K562 (cell line): Measurements from ENCODE around the gene CRYBA4. TPM values are rescaled to one million over a fixed set of nuclear protein-coding genes. Genes with fewer than 3 reads are reported as not detected.
A peak's percentile ranks its signal among the peaks of the same experiment; 100 is the strongest.

Experiments used
- ATAC-seq: fragments of 200-7000 bp; cut with Tn5 transposase; 3 replicates; pipeline ENCODE4 v1.9.1; 2020; ENCODE audit warnings: moderate library complexity
- BruUV-seq: library from RNA; stranded (reverse); fragments of 400-500 nt; replicated peaks from 2 replicates; lab custom pipeline; 2021; lab: Mats Ljungman, UMichigan
- CTCF ChIA-PET: fragments of 300-600 bp; formaldehyde crosslinking; extraction: SDS; loops from one replicate; lab custom pipeline; 2021; ENCODE audit warnings: low intra/inter-chr PET ratio; lab: Yijun Ruan, JAX
- POLR2A ChIA-PET: fragments of 300-600, 350-650 bp; sonication (Branson Sonifier 250); formaldehyde crosslinking; extraction: SDS; loops from one replicate; lab custom pipeline; 2021; ENCODE audit warnings: antibody characterized with exemption, inconsistent platforms; lab: Yijun Ruan, JAX
- DNase-seq, 4 experiments: peaks; one replicate each; pipeline versions ENCODE4 v3.0.0 to v3.0.0-alpha.2; 2011 to 2018; ENCODE audit warnings: low spot score in 3 of 4, mixed read lengths in 3 of 4; ENCODE audit errors: extremely low read depth in 1 of 4
- FAIRE-seq: peaks from 2 replicates; lab custom pipeline; 2011; peaks lifted over from hg19 to GRCh38; lab: Jason Lieb, UNC
- H2AFZ ChIP-seq: 2 replicates; pipeline ENCODE4 v1.6.0; 2011; ENCODE audit warnings: low read depth, low read length, control low read depth, inconsistent platforms
- H3K27ac ChIP-seq: fragments of 200-600 bp; 3 replicates; pipeline ENCODE4 v1.8.0; 2011; ENCODE audit warnings: low read depth, mild to moderate bottlenecking, control low read depth, inconsistent platforms, low read length, moderate library complexity, mixed read lengths; ENCODE audit errors: extremely low read depth
- H3K27me3 ChIP-seq, 2 experiments: fragments of 300-600 bp in 1 of 2; 2 replicates in 1 of 2; 3 replicates in 1 of 2; pipeline versions ENCODE4 v1.6.0 to v1.8.0; 2011; ENCODE audit warnings: inconsistent platforms in 2 of 2, low read length in 2 of 2, mild to moderate bottlenecking in 1 of 2, mixed read lengths in 1 of 2, moderate library complexity in 1 of 2; ENCODE audit not compliant: control insufficient read depth in 2 of 2, insufficient read depth in 2 of 2
- H3K36me3 ChIP-seq: fragments of 300-600 bp; 3 replicates; pipeline ENCODE4 v1.8.0; 2011; ENCODE audit warnings: mild to moderate bottlenecking, low read length, inconsistent platforms; ENCODE audit not compliant: control insufficient read depth, insufficient read depth
- H3K4me1 ChIP-seq, 2 experiments: fragments of 200-600 bp in 1 of 2; replicated peaks in 1 of 2; 2 replicates in 1 of 2; 3 replicates in 1 of 2; pipeline versions ENCODE4 v1.5.1 to v1.8.0; 2011; ENCODE audit warnings: inconsistent platforms in 2 of 2, low read length in 2 of 2, mild to moderate bottlenecking in 1 of 2, mixed read lengths in 1 of 2, moderate library complexity in 1 of 2; ENCODE audit not compliant: control insufficient read depth in 2 of 2, insufficient read depth in 2 of 2
- H3K4me2 ChIP-seq: 2 replicates; pipeline ENCODE4 v1.6.1; 2011; ENCODE audit warnings: low read length, control low read depth, inconsistent platforms, mixed read lengths; ENCODE audit not compliant: insufficient read depth
- H3K4me3 ChIP-seq: fragments of 200-600 bp; sonication (generic), shearing (Covaris generic); 2 replicates; pipeline ENCODE4 v1.5.1; 2016; ENCODE audit warnings: control low read depth, inconsistent platforms
- H3K79me2 ChIP-seq: fragments of 200-600 bp; 3 replicates; pipeline ENCODE4 v1.8.0; 2011; ENCODE audit warnings: low read length, inconsistent platforms; ENCODE audit not compliant: control insufficient read depth, insufficient read depth
- H3K9ac ChIP-seq, 2 experiments: 2 replicates each; pipeline versions ENCODE4 v1.6.0 to v1.6.1; 2011; ENCODE audit warnings: low read depth in 2 of 2, low read length in 2 of 2, control low read depth in 1 of 2, inconsistent platforms in 1 of 2, mild to moderate bottlenecking in 1 of 2, mixed read lengths in 1 of 2; ENCODE audit not compliant: insufficient read depth in 1 of 2
- H3K9me1 ChIP-seq: one replicate; pipeline ENCODE4 v1.6.0; 2011; ENCODE audit warnings: inconsistent platforms, mild to moderate bottlenecking, low read length, moderate library complexity; ENCODE audit not compliant: control insufficient read depth, insufficient read depth
- H3K9me3 ChIP-seq: replicated peaks from 2 replicates; pipeline ENCODE4 v1.5.1; 2011; ENCODE audit warnings: low read depth, low read length, inconsistent platforms; ENCODE audit not compliant: control insufficient read depth, insufficient read depth
- H4K20me1 ChIP-seq: replicated peaks from 2 replicates; pipeline ENCODE4 v1.6.1; 2011; ENCODE audit warnings: low read length, inconsistent platforms, mixed read lengths; ENCODE audit not compliant: control insufficient read depth, insufficient read depth
- ARHGAP35 ChIP-seq: fragments of 450-650 bp; IDR thresholded peaks from 2 replicates; pipeline ENCODE4 v1.6.1; 2018; ENCODE audit not compliant: partially characterized antibody
- E2F1 ChIP-seq: sonication (generic); formaldehyde crosslinking; IDR thresholded peaks from 2 replicates; pipeline ENCODE4 v1.8.1; 2023; ENCODE audit warnings: mild to moderate bottlenecking, missing genetic modification reagents, moderate library complexity
- EGR1 ChIP-seq: fragments of 450-650 bp; conservative IDR thresholded peaks from 2 replicates; pipeline ENCODE4 v1.6.1; 2017; ENCODE audit warnings: mild to moderate bottlenecking
- ELF1 ChIP-seq: fragments of 200-800 bp; sonication (Bioruptor generic); IDR thresholded peaks from 2 replicates; pipeline ENCODE4 v1.6.1; 2016; ENCODE audit warnings: missing genetic modification characterization, missing compliant biosample characterization
- HDAC1 ChIP-seq, 2 experiments: fragments of 450-650 bp; IDR thresholded peaks; 2 replicates each; pipeline ENCODE4 v1.6.1; 2016 to 2017; ENCODE audit warnings: inconsistent platforms in 1 of 2, mild to moderate bottlenecking in 1 of 2, moderate library complexity in 1 of 2
- HDAC6 ChIP-seq: IDR thresholded peaks from 2 replicates; pipeline ENCODE4 v1.6.1; 2012; ENCODE audit warnings: low read depth, mild to moderate bottlenecking, control low read depth, inconsistent platforms, low read length, moderate library complexity
- HNRNPH1 ChIP-seq: fragments of 200-400 bp; formaldehyde crosslinking; optimal IDR thresholded peaks from 2 replicates; pipeline ENCODE3; 2017; ENCODE audit warnings: low read depth, mild to moderate bottlenecking, low read length, moderate library complexity
- HNRNPLL ChIP-seq: fragments of 200-400 bp; formaldehyde crosslinking; IDR thresholded peaks from 2 replicates; pipeline ENCODE4 v1.6.1; 2017; ENCODE audit warnings: low read length, low read depth, mild to moderate bottlenecking; ENCODE audit not compliant: poor library complexity, severe bottlenecking
- MAFG ChIP-seq: fragments of 450-650 bp; conservative IDR thresholded peaks from 2 replicates; pipeline ENCODE4 v1.6.1; 2016; ENCODE audit warnings: missing genetic modification characterization, missing compliant biosample characterization
- MNT ChIP-seq, 2 experiments: fragments of 450-650 bp; conservative IDR thresholded peaks; 2 replicates each; pipeline ENCODE4 v1.6.1; 2017; ENCODE audit warnings: mild to moderate bottlenecking in 2 of 2, moderate library complexity in 2 of 2
- NFE2 ChIP-seq: IDR thresholded peaks from 2 replicates; pipeline ENCODE4 v1.6.1; 2014; ENCODE audit warnings: antibody characterized with exemption, low read depth
- RB1 ChIP-seq: fragments of 450-650 bp; IDR thresholded peaks from 2 replicates; pipeline ENCODE4 v1.6.1; 2017; ENCODE audit warnings: low read depth, mild to moderate bottlenecking
- RBBP5 ChIP-seq: fragments of 200-600 bp; sonication (generic); IDR thresholded peaks from 2 replicates; pipeline ENCODE4 v1.6.1; 2012; ENCODE audit warnings: borderline replicate concordance, mild to moderate bottlenecking, low read length, control low read depth, inconsistent platforms; ENCODE audit not compliant: insufficient read depth, poor library complexity, severe bottlenecking
- RBFOX2 ChIP-seq: fragments of 200-400 bp; formaldehyde crosslinking; IDR thresholded peaks from 2 replicates; pipeline ENCODE4 v1.6.1; 2017; ENCODE audit warnings: low read depth, mild to moderate bottlenecking, low read length, moderate library complexity
- SAFB ChIP-seq: fragments of 200-400 bp; formaldehyde crosslinking; IDR thresholded peaks from 2 replicates; pipeline ENCODE4 v1.6.1; 2017; ENCODE audit warnings: low read depth, low read length, borderline replicate concordance
- SAP30 ChIP-seq: fragments of 200-600 bp; sonication (generic); IDR thresholded peaks from 2 replicates; pipeline ENCODE4 v1.6.1; 2012; ENCODE audit warnings: borderline replicate concordance, low read depth, mild to moderate bottlenecking, moderate library complexity, low read length, control low read depth, inconsistent platforms; ENCODE audit not compliant: insufficient read depth, poor library complexity, severe bottlenecking
- SMAD1 ChIP-seq: fragments of 150-350 bp; IDR thresholded peaks from 2 replicates; pipeline ENCODE4 v1.6.1; 2014; ENCODE audit warnings: low read length, low read depth; ENCODE audit not compliant: partially characterized antibody
- SP1 ChIP-seq: sonication (generic); formaldehyde crosslinking; IDR thresholded peaks from 2 replicates; pipeline ENCODE4 v1.8.1; 2022; ENCODE audit warnings: mild to moderate bottlenecking, missing genetic modification reagents
- ZBTB1 ChIP-seq: sonication (generic); formaldehyde crosslinking; IDR thresholded peaks from 2 replicates; pipeline ENCODE4 v1.8.1; 2023; ENCODE audit warnings: missing genetic modification reagents, low read depth, mild to moderate bottlenecking, borderline replicate concordance
- ZNF140 ChIP-seq: fragments of 250-450 bp; sonication (Bioruptor Pico); IDR thresholded peaks from 2 replicates; pipeline ENCODE4 v1.8.0; 2021; ENCODE audit warnings: moderate library complexity, mild to moderate bottlenecking, inconsistent platforms
- WGBS: fragments of 100-300 bp; shearing (Covaris generic); methylation state at CpG from one replicate; pipeline ENCODE4 v1.1.6; 2016; ENCODE audit warnings: low coverage, mixed read lengths; ENCODE audit not compliant: insufficient coverage; ENCODE audit errors: missing lambda C conversion rate; 5-methylcytosine and 5-hydroxymethylcytosine counted together
- in situ Hi-C: fragments of 300-500 bp; cut with MboI; formaldehyde crosslinking; loops from 4 replicates; pipeline ENCODE4 v1.15.0; 2018; ENCODE audit warnings: inconsistent platforms, mixed read lengths
- intact Hi-C: fragments of 100-400 bp; cut with micrococcal nuclease; formaldehyde crosslinking; loops from 2 replicates; pipeline ENCODE4 v1.14.2; 2022
- polyA plus RNA-seq, 8 experiments: library from polyadenylated mRNA; depleted of rRNA in 4 of 8; stranded (reverse) in 5 of 8; unstranded in 3 of 8; fragments of >200 nt; fragmentation: Nextera tagmentation in 2 of 8; fragmentation: Illumina TruSeq in 1 of 8; extraction: Ambion mirVana in 2 of 8; extraction: Trizol in 1 of 8; gene quantifications; 2 replicates each; pipeline versions ENCODE4 v1.2.1 to v1.2.3, GENCODE V29; 2011 to 2014; ENCODE audit warnings: inconsistent platforms in 1 of 8, missing spikeins in 1 of 8
- total RNA-seq, 7 experiments: library from RNA; depleted of rRNA in 6 of 7; stranded (reverse); fragments of >200 nt in 6 of 7; fragmentation: Illumina TruSeq in 2 of 7; extraction: Trizol in 2 of 7; gene quantifications; 2 replicates each; pipeline versions ENCODE4 v1.2.1 to v1.2.3, GENCODE V29; 2011 to 2021; ENCODE audit warnings: low replicate concordance in 1 of 7

The CRYBA4 gene
- total and polyA plus RNA-seq, 9 of the 15 experiments (the other 6 are each of a cell fraction or from before 2014, with no cell fraction given) = 0.59 to 3.3 (median 1.6) TPM

DNA sequence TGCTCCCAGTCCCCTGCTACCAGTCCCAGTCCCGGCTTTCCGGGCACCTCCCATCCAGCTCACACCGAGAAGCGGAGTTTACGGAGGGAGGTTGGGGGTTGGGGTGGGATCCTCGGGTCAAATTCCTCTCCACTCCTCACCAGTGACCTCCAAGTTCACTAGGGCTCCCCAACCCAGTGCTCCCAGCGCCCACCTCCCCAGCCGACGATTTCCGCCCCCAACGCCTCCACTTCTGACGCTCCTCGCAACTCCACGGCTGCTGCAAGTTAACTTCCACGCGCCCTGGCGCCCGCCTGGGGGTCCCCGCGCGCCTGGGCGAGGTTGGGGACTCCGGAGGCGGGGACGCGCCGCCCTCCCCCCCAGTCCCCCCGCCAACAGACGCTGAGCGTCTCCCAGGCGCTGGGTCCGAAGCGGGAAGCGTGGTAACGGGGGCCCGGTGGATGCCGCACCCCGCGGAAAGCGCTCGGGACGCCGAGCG, 32.4 kb upstream of the CRYBA4 start:
- peak; percentile 54 for ATAC-seq
- DNase-seq = peak in 3 of 4 experiments; percentile 39 to 63 (median 61)
- no peak overlapping the region for H2AFZ ChIP-seq
- no peaks in the 10 kb centered on the region for H3K9me1 ChIP-seq
- H3K4me2 ChIP-seq = peak overlapping the region; percentile 97
- 0% methylated on average over 10 of the region's 44 CpGs for WGBS
- in situ Hi-C loops = no loop called here
- H3K27ac ChIP-seq = peak overlapping the region; percentile 88
- no peaks in the 10 kb centered on the region for H3K27me3 ChIP-seq
- FAIRE-seq = no peak
- peak overlapping the region; percentile 93 for H3K4me3 ChIP-seq
- no peaks in the 10 kb centered on the region for H3K9me3 ChIP-seq
- intact Hi-C loops = loop anchor here (10.0 kb wide), 1 partner anchor 105 kb away; the partner anchor contains the start of genes HPS4 and SRRD
- peaks cover 36% of the 10 kb centered on the region for H3K36me3 ChIP-seq
- H3K4me1 ChIP-seq = peaks cover 24 to 31% of the 10 kb centered on the region in 2 experiments
- CTCF ChIA-PET = no interaction called here
- peaks cover 10% of the 10 kb centered on the region; the same call in 1 of the 2 replicates for H4K20me1 ChIP-seq
- H3K79me2 ChIP-seq = peaks cover 58% of the 10 kb centered on the region
- POLR2A ChIA-PET = interaction anchor here (0.6 kb wide), 1 partner anchor 39 kb away, joined by 3 read pairs; no protein-coding TSS in a partner anchor
- BruUV-seq = no TSS peak
- peak overlapping the region; percentile 78 to 96 for H3K9ac ChIP-seq
- TF ChIP-seq HNRNPH1 (no peak), SP1 (CRISPR knock-in tag) (no peak; the same call in 1 of the 2 replicates), MAFG (tag) (no peak), ZBTB1 (no peak), EGR1 (0 out of 2 replicates have a peak, but pooled peaks have one; percentile 5), SMAD1 (no peak), ZNF140 (CRISPR knock-in tag) (no peak), ELF1 (no peak), RBBP5 (peak; percentile 75), E2F1 (CRISPR knock-in tag) (no peak), MNT (conservative IDR thresholded peaks at IDR 0.05) (peak in 1 of 2 experiments; percentile 14; a peak in 1 of 4 replicates), SAFB (peak; percentile 51), SAP30 (peak; percentile 57), RBFOX2 (peak; percentile 64), HDAC6 (no peak), HDAC1 (IDR thresholded peaks at IDR 0.05) (0 out of 4 replicates have a peak, but pooled peaks of 1 of the 2 experiments have one; percentile 23), HNRNPLL (peak; percentile 81), ARHGAP35 (no peak), NFE2 (no peak), RB1 (peak; percentile 31; the same call in 1 of the 2 replicates)
